Stimulated activated CD8-positive, alpha-beta memory T cell treated with anti-CD3 and anti-CD28 coated beads, Interleukin-4, amount 100 ng/mL, for 1 hour (primary cell): Measurements from ENCODE around the gene PRDM16.

ENCODE experiments used
- DNase-seq, 2 donors: peaks; one replicate each; pipeline ENCODE4 v3.0.0-alpha.2; 2020; ENCODE audit warnings: low read depth in 2 of 2, low spot score in 1 of 2

The PRDM16 gene

GRCh38 chr1:3454811-3455618 is 386.0 kb downstream of the PRDM16 start:
- no peak for DNase-seq

GRCh38 chr1:3455670-3456448 is 386.9 kb downstream of the PRDM16 start:
- DNase-seq, result no peak

- DNase-seq, result no peak
Measured at GRCh38 chr1:3456449-3456963, 387.5 kb downstream of the PRDM16 start.

GRCh38 chr1:3456964-3457909 is 388.2 kb downstream of the PRDM16 start:
- DNase-seq, result no peak

- no peak for DNase-seq
Measured at GRCh38 chr1:3457910-3458883, 389.2 kb downstream of the PRDM16 start.

GRCh38 chr1:3459051-3459908 is 390.3 kb downstream of the PRDM16 start:
- DNase-seq, result no peak

GRCh38 chr1:3459940-3460671 is 391.1 kb downstream of the PRDM16 start:
- DNase-seq, result no peak

- no peak for DNase-seq
Measured at GRCh38 chr1:3460672-3461131, 391.7 kb downstream of the PRDM16 start.

GRCh38 chr1:3461238-3461933 is 392.4 kb downstream of the PRDM16 start:
- no peak for DNase-seq

- no peak for DNase-seq
Measured at GRCh38 chr1:3461934-3462275, 392.9 kb downstream of the PRDM16 start.

GRCh38 chr1:3462356-3463012 is 393.5 kb downstream of the PRDM16 start:
- DNase-seq, result no peak

- no peak for DNase-seq
Measured at GRCh38 chr1:3463013-3463385, 394.0 kb downstream of the PRDM16 start.

GRCh38 chr1:3463408-3463863 is 394.4 kb downstream of the PRDM16 start:
- DNase-seq, result no peak

- DNase-seq, result no peak
Measured at GRCh38 chr1:3463891-3464648, 395.1 kb downstream of the PRDM16 start.

- DNase-seq, result no peak
Measured at GRCh38 chr1:3464649-3465025, 395.6 kb downstream of the PRDM16 start.
